MM.1S (cell line): Measurements from ENCODE around the gene MEMO1.
"Not testable (repeated sequence)": the region's sequence is repeated elsewhere in the genome, so short reads cannot be mapped to it uniquely, and the experiment has no call there.

Experiments
- DNase-seq: peaks from one replicate; pipeline ENCODE4 v3.0.0-alpha.2; 2015
- H2AFZ ChIP-seq: fragments of 300-600 bp; sonication (generic); 2 replicates; pipeline ENCODE4 v1.6.0; 2016; ENCODE audit warnings: antibody characterized with exemption, low read length
- H3F3A ChIP-seq: fragments of 300-600 bp; sonication (generic); 2 replicates; pipeline ENCODE4 v1.6.1; 2016; ENCODE audit warnings: mild to moderate bottlenecking, antibody characterized with exemption, low read length, moderate library complexity, mixed read lengths; ENCODE audit not compliant: insufficient read depth
- H3K27ac ChIP-seq: fragments of 300-600 bp; sonication (generic); 2 replicates; pipeline ENCODE4 v1.5.1; 2016; ENCODE audit warnings: mild to moderate bottlenecking, low read length
- H3K27me3 ChIP-seq: fragments of 300-600 bp; sonication (generic); replicated peaks from 2 replicates; pipeline ENCODE4 v1.6.0; 2016; ENCODE audit warnings: low read length; ENCODE audit not compliant: insufficient read depth
- H3K36me3 ChIP-seq: fragments of 300-600 bp; sonication (generic); replicated peaks from 2 replicates; pipeline ENCODE4 v1.6.1; 2016; ENCODE audit warnings: mild to moderate bottlenecking, low read length, mixed read lengths; ENCODE audit not compliant: insufficient read depth
- H3K4me1 ChIP-seq: fragments of 300-600 bp; sonication (generic); 2 replicates; pipeline ENCODE4 v1.6.1; 2016; ENCODE audit warnings: low read length, mixed read lengths
- H3K4me2 ChIP-seq: fragments of 300-600 bp; sonication (generic); 2 replicates; pipeline ENCODE4 v1.6.0; 2016; ENCODE audit warnings: low read depth, low read length
- H3K4me3 ChIP-seq: fragments of 300-600 bp; sonication (generic); 2 replicates; pipeline ENCODE4 v1.5.1; 2016; ENCODE audit warnings: low read length, mixed read lengths
- H3K79me2 ChIP-seq: fragments of 300-600 bp; sonication (generic); 2 replicates; pipeline ENCODE4 v1.6.1; 2016; ENCODE audit warnings: mixed run types, low read length, mixed read lengths
- H3K9ac ChIP-seq: fragments of 300-600 bp; sonication (generic); 2 replicates; pipeline ENCODE4 v1.6.1; 2016; ENCODE audit warnings: low read length, mixed read lengths
- H3K9me2 ChIP-seq: fragments of 300-600 bp; sonication (generic); replicated peaks from 2 replicates; pipeline ENCODE4 v1.6.1; 2016; ENCODE audit warnings: mild to moderate bottlenecking, low read length, mixed read lengths; ENCODE audit not compliant: insufficient read depth
- H3K9me3 ChIP-seq: fragments of 300-600 bp; sonication (generic); replicated peaks from 2 replicates; pipeline ENCODE4 v1.6.1; 2016; ENCODE audit warnings: mild to moderate bottlenecking, low read length, mixed read lengths; ENCODE audit not compliant: insufficient read depth
- H4K20me1 ChIP-seq: fragments of 300-600 bp; sonication (generic); 2 replicates; pipeline ENCODE4 v1.6.1; 2016; ENCODE audit warnings: mild to moderate bottlenecking, low read length, moderate library complexity, mixed read lengths; ENCODE audit not compliant: insufficient read depth
- CTCF ChIP-seq: fragments of 300-600 bp; sonication (generic); IDR thresholded peaks from 2 replicates; pipeline ENCODE4 v1.5.1; 2016; ENCODE audit warnings: antibody characterized with exemption, low read length, mixed read lengths
- EZH2 ChIP-seq: fragments of 300-600 bp; sonication (generic); optimal IDR thresholded peaks from 2 replicates; pipeline ENCODE3; 2017; ENCODE audit warnings: low read depth, mild to moderate bottlenecking, antibody characterized with exemption, low read length, mixed read lengths
- EZH2phosphoT487 ChIP-seq: fragments of 300-600 bp; sonication (generic); IDR thresholded peaks from 2 replicates; pipeline ENCODE4 v1.6.1; 2018; ENCODE audit warnings: antibody characterized with exemption, low read length

The MEMO1 gene

GRCh38 chr2:31903109-31903780, 107.6 kb downstream of the MEMO1 start:
- Histone ChIP-seq H3K27me3 (no peaks in the 10 kb centered on the region), H3K9ac (no peak overlapping the region), H2AFZ (no peak overlapping the region), H3K79me2 (0 out of 2 replicates have a peak, but pooled peaks cover 4% of the 10 kb centered on the region), H3K4me1 (peaks cover 17% of the 10 kb centered on the region), H3F3A (peaks cover 7% of the 10 kb centered on the region; the same call in 1 of the 2 replicates), H3K9me2 (no peaks in the 10 kb centered on the region), H4K20me1 (no peaks in the 10 kb centered on the region), H3K36me3 (no peaks in the 10 kb centered on the region), H3K4me2 (peak overlapping the region; percentile 36; the same call in 1 of the 2 replicates), H3K9me3 (no peaks in the 10 kb centered on the region), H3K27ac (peak overlapping the region; percentile 7; the same call in 1 of the 2 replicates), H3K4me3 (no peak overlapping the region)
- DNase-seq, result peak; percentile 23
- TF ChIP-seq EZH2phosphoT487 (no peak), EZH2 (no peak), CTCF (no peak)

- no peaks in the 10 kb centered on the region for H3K79me2 ChIP-seq
- no peak overlapping the region for H3K4me3 ChIP-seq
- H3K9me3 ChIP-seq, result no peaks in the 10 kb centered on the region
- no peaks in the 10 kb centered on the region for H3K9me2 ChIP-seq
- H3F3A ChIP-seq, result peaks cover 7% of the 10 kb centered on the region; the same call in 1 of the 2 replicates
- TF ChIP-seq EZH2phosphoT487 (no peak), CTCF (no peak), EZH2 (no peak)
- H3K4me1 ChIP-seq, result peaks cover 11% of the 10 kb centered on the region
- no peak overlapping the region for H3K9ac ChIP-seq
- no peaks in the 10 kb centered on the region for H3K27me3 ChIP-seq
- no peak for DNase-seq
- no peak overlapping the region for H3K27ac ChIP-seq
- H4K20me1 ChIP-seq, result no peaks in the 10 kb centered on the region
- H3K4me2 ChIP-seq, result no peak overlapping the region
- no peaks in the 10 kb centered on the region for H3K36me3 ChIP-seq
- no peak overlapping the region for H2AFZ ChIP-seq
Observed at GRCh38 chr2:31901900-31902299, 108.9 kb downstream of the MEMO1 start.

- not testable (repeated sequence) for H3K4me3 ChIP-seq, H4K20me1 ChIP-seq, H3K27ac ChIP-seq, H3K27me3 ChIP-seq, H3K36me3 ChIP-seq, H2AFZ ChIP-seq, H3K9ac ChIP-seq, H3K4me2 ChIP-seq, DNase-seq, H3K9me2 ChIP-seq, H3K79me2 ChIP-seq, H3K9me3 ChIP-seq, H3F3A ChIP-seq
- peaks cover 11% of the 10 kb centered on the region for H3K4me1 ChIP-seq
Observed at GRCh38 chr2:31900156-31900555, 110.7 kb downstream of the MEMO1 start.

GRCh38 chr2:31898346-31898745, 112.5 kb downstream of the MEMO1 start:
- not testable (repeated sequence) for H3F3A ChIP-seq, H3K4me1 ChIP-seq, H3K36me3 ChIP-seq, H3K9me2 ChIP-seq, H3K4me2 ChIP-seq, H3K9ac ChIP-seq, H3K4me3 ChIP-seq, H2AFZ ChIP-seq, H4K20me1 ChIP-seq, H3K27ac ChIP-seq, H3K27me3 ChIP-seq, H3K9me3 ChIP-seq, DNase-seq, H3K79me2 ChIP-seq

- not testable (repeated sequence) for H4K20me1 ChIP-seq, H2AFZ ChIP-seq, H3F3A ChIP-seq, H3K4me3 ChIP-seq, DNase-seq, H3K9ac ChIP-seq, H3K79me2 ChIP-seq, H3K36me3 ChIP-seq, H3K9me3 ChIP-seq, H3K27ac ChIP-seq, H3K27me3 ChIP-seq, H3K9me2 ChIP-seq, H3K4me1 ChIP-seq, H3K4me2 ChIP-seq
Observed at GRCh38 chr2:31897340-31897739, 113.5 kb downstream of the MEMO1 start.
